GM19395 (cell line): ENCODE measurements around the gene NOS2.
"Not testable (repeated sequence)": the region's sequence is repeated elsewhere in the genome, so short reads cannot be mapped to it uniquely, and the experiment has no call there.

ENCODE experiments used
- ATAC-seq: cut with Tn5 transposase; IDR thresholded peaks from one replicate; pipeline ENCODE4 v1.9.1; 2021; ENCODE audit warnings: mild to moderate bottlenecking, moderate library complexity; ENCODE audit not compliant: unreplicated experiment

The NOS2 gene

GRCh38 chr17:27740541-27740940 is 59.8 kb downstream of the NOS2 start:
- not testable (repeated sequence) for ATAC-seq

DNA sequence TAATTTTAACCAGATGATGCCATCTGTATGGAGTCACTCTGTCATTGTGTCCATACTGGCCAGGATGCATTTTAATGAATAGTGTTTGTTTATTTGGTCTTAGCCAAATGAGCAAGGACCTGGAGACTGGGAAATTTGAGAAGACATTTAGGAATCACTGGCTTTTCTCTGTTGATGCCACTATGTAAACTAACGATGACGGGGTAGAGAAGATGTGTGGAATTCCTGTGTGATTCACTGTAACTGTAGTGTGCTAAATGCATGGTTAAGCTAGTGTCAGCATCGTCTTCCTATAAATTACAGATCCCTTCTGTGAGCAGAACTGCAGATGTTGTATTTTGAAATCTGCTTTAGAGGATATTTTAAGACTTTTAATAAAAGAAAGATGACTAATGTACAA is 66.6 kb downstream of the NOS2 start:
- no peak for ATAC-seq

GRCh38 chr17:27732746-27733145 is 67.6 kb downstream of the NOS2 start:
- not testable (repeated sequence) for ATAC-seq

GRCh38 chr17:27725982-27726381 is 74.3 kb downstream of the NOS2 start:
- not testable (repeated sequence) for ATAC-seq

- ATAC-seq: no peak
Observed at GRCh38 chr17:27721797-27722196, 78.5 kb downstream of the NOS2 start.
